Upper lobe of right lung (tissue), 1 donor: ENCODE measurements around the gene HRH3. TPM values are rescaled to one million over a fixed set of nuclear protein-coding genes. Genes with fewer than 3 reads are reported as not detected.

Source experiments
- ATAC-seq: fragments of 200-7000 bp; cut with Tn5 transposase; one replicate; pipeline ENCODE4 v1.9.1; 2020; ENCODE audit warnings: mild to moderate bottlenecking, moderate library complexity
- DNase-seq: peaks from one replicate; pipeline ENCODE4 v3.0.0-alpha.2; 2020
- H3K27ac ChIP-seq: fragments of 200-600 bp; one replicate; pipeline ENCODE4 v1.8.0; 2022
- H3K27me3 ChIP-seq: fragments of 200-600 bp; one replicate; pipeline ENCODE4 v1.8.0; 2022; ENCODE audit warnings: mild to moderate bottlenecking
- H3K36me3 ChIP-seq: fragments of 200-600 bp; one replicate; pipeline ENCODE4 v1.8.0; 2022
- H3K4me1 ChIP-seq: fragments of 200-600 bp; one replicate; pipeline ENCODE4 v1.8.0; 2022
- H3K4me3 ChIP-seq: fragments of 200-600 bp; one replicate; pipeline ENCODE4 v1.8.0; 2022; ENCODE audit warnings: mild to moderate bottlenecking
- H3K9me3 ChIP-seq: fragments of 200-600 bp; one replicate; pipeline ENCODE4 v1.8.0; 2022
- CTCF ChIP-seq: fragments of 200-600 bp; IDR thresholded peaks from one replicate; pipeline ENCODE4 v1.8.0; 2022; ENCODE audit warnings: antibody characterized with exemption
- intact Hi-C: fragments of 100-400 bp; cut with DNase I; formaldehyde crosslinking; loops from one replicate; pipeline ENCODE4 v1.11.0; 2022
- total RNA-seq: library from RNA; stranded (reverse); fragmentation: NEBNext Ultra II Directional; extraction: Animal tissue kit (Norgen Biotek cat#: 25700); gene quantifications from one replicate; pipeline ENCODE4 v1.2.1, GENCODE V29; 2021
- donor health status: DM: no; HTN: yes; CAD: no; lungs with severe emphysema.

Gene HRH3
- total RNA-seq, 1 donor from 2014 or later = not detected

- DNase-seq (no peak), ATAC-seq (no peak)
- Histone ChIP-seq H3K36me3 (no peaks in the 10 kb centered on the region), H3K27ac (no peak overlapping the region), H3K4me3 (no peak overlapping the region), H3K27me3 (peaks cover 11% of the 10 kb centered on the region), H3K4me1 (no peaks in the 10 kb centered on the region), H3K9me3 (no peaks in the 10 kb centered on the region)
- TF ChIP-seq CTCF = no peak
- intact Hi-C loops = no loop called here
Measured at GRCh38 chr20:62229667-62230066, 9.6 kb upstream of the HRH3 start.

- no peaks in the 10 kb centered on the region for H3K36me3 ChIP-seq
- no peaks in the 10 kb centered on the region for H3K9me3 ChIP-seq
- DNase-seq = no peak
- TF ChIP-seq CTCF = no peak
- intact Hi-C loops = no loop called here
- no peak for ATAC-seq
- peaks cover 17% of the 10 kb centered on the region for H3K27me3 ChIP-seq
- H3K27ac ChIP-seq = no peak overlapping the region
- no peaks in the 10 kb centered on the region for H3K4me1 ChIP-seq
- no peak overlapping the region for H3K4me3 ChIP-seq
Measured at GRCh38 chr20:62228982-62229545, 9.0 kb upstream of the HRH3 start.

GRCh38 chr20:62227977-62228958, 8.2 kb upstream of the HRH3 start:
- Histone ChIP-seq H3K36me3 (no peaks in the 10 kb centered on the region), H3K4me3 (no peak overlapping the region), H3K27ac (no peak overlapping the region), H3K4me1 (no peaks in the 10 kb centered on the region), H3K9me3 (no peaks in the 10 kb centered on the region), H3K27me3 (peaks cover 23% of the 10 kb centered on the region)
- TF ChIP-seq CTCF = no peak
- peak; percentile 38 for ATAC-seq
- no peak for DNase-seq
- intact Hi-C loops = no loop called here

- intact Hi-C loops = no loop called here
- no peaks in the 10 kb centered on the region for H3K9me3 ChIP-seq
- DNase-seq (no peak), ATAC-seq (no peak)
- H3K4me3 ChIP-seq = no peak overlapping the region
- peaks cover 29% of the 10 kb centered on the region for H3K27me3 ChIP-seq
- H3K36me3 ChIP-seq = no peaks in the 10 kb centered on the region
- TF ChIP-seq CTCF = no peak
- H3K27ac ChIP-seq = no peak overlapping the region
- no peaks in the 10 kb centered on the region for H3K4me1 ChIP-seq
Measured at GRCh38 chr20:62227591-62227976, 7.5 kb upstream of the HRH3 start.

- Histone ChIP-seq H3K27me3 (peaks cover 36% of the 10 kb centered on the region), H3K9me3 (no peaks in the 10 kb centered on the region), H3K4me1 (no peaks in the 10 kb centered on the region), H3K36me3 (no peaks in the 10 kb centered on the region), H3K4me3 (no peak overlapping the region), H3K27ac (no peak overlapping the region)
- no peak for TF ChIP-seq CTCF
- DNase-seq (no peak), ATAC-seq (no peak)
- intact Hi-C loops = no loop called here
Measured at GRCh38 chr20:62226707-62227590, 6.9 kb upstream of the HRH3 start.
